T-helper 2 cell (primary cell): ENCODE results near the gene KCNH8.

Experiments
- DNase-seq, 5 experiments: peaks; one replicate each; pipeline versions ENCODE4 v3.0.0 to v3.0.0-alpha.2; 2012 to 2022

KCNH8 gene

DNA sequence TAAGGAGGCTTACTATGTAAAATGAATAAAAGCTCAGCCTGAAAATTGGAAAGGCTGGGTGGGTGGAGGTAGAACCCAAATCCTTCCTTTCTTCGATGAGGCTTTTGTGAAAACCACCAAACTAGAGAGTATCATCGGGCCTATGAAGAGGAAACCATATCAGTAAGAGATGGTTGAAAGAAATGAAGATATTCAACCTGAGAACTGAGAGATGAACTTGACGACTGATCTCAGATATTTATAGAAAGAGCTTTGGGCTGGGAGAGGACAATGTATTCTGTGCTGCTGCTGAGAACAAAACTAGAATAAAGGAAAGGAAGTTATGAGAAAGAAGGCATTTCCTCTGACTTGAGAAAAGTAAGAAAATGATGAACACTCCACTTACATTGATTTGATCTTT, 236.6 kb downstream of the KCNH8 start:
- no peak for DNase-seq

DNA sequence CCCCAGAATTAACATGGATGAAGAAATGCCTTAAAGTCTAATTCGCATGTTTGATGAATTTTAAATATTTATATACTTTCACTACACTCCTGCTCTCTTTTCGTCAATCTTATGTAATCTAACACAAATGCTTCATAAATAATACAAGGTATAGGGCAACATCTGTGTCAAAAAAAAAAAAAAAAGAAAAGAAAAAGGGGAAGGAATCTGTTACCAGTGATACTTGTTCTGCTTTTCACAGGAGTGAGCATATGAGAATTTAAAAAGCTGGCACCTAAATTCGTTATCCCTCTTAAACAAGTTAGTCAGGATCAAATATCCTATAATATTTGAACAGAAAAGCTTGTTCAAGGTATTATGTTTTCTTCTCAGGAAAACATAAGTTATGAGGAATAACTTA, 243.8 kb downstream of the KCNH8 start:
- no peak for DNase-seq

DNA sequence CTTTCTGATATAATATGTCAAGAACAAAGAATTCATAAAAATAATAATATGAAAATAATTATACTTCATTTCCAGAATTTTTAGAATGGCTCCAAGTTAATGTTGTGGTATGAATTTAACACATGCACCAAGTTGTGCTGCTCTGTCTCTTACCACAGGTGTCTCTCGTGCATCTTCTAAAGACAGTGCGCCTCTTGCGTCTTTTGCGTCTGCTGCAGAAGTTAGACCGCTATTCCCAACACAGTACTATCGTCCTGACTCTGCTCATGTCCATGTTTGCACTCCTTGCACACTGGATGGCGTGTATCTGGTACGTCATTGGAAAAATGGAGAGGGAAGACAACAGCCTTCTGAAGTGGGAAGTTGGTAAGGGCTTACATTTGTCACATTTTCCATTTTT, 246.6 kb downstream of the KCNH8 start:
- no peak for DNase-seq

GRCh38 chr3:19396726-19397125, 248.4 kb downstream of the KCNH8 start:
- no peak for DNase-seq

- DNase-seq: no peak
Observed at GRCh38 chr3:19399356-19399755, 251.0 kb downstream of the KCNH8 start.

DNA sequence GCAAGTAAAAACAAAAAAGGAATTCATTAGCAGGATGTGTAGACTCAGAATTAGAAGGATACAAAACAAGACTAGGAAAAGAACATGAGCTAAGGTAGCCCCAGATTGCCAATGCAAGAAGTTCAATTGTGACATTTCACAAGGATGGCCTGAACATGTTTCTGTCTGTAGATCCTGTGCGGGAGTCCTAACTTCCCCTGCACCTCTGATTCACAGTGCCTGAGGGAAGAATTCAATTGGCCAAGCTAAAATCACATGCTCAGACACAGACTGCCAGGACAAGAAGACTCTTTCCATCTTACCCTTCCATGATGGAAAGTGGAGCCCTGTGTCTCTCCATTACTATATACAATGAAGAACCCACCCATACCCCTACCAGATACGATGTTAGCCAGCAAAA, 251.5 kb downstream of the KCNH8 start:
- no peak for DNase-seq

- no peak for DNase-seq
Observed at GRCh38 chr3:19420159-19420558, 271.8 kb downstream of the KCNH8 start.

DNA sequence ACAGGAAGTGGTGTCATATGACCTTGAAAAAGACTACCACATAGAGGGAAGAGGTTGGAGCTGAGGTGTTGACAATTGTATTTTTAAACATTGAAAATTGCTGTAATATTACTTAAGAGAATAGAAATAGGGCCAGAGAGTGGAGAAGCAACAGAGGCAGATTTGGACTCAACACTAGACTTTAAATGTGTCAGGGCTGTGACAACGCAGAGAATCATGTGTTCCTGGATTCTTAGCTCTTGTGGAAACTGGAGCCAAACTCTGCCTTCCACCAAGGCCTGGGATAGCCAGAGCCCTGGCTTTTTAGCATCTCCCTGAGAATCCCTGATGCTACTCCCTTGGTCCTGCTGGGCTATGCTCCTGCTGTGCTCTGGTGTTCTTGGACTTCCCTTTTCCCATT, 277.5 kb downstream of the KCNH8 start:
- no peak for DNase-seq

GRCh38 chr3:19427422-19428149, 279.3 kb downstream of the KCNH8 start:
- no peak for DNase-seq

DNA sequence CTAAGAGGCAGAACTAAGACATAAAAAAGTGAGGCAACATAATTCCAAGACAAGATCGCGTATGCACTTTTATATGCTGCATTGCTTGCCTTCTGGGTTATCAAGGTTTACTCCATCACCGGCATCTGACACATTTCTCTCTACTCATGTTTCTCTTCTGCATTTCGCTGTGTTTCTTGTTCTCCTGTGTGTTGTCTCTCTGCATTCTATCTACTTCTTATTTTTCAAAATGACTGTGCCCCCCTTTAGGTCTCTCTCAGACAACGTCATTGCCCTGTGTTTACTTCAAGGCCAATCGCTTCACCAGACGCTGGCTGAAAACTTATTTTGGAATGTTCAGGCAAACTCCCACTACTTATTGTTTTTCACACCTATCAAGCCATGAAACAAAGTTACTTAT, 280.4 kb downstream of the KCNH8 start:
- no peak for DNase-seq

- DNase-seq: no peak
Observed at GRCh38 chr3:19432669-19433068, 284.4 kb downstream of the KCNH8 start.

DNA sequence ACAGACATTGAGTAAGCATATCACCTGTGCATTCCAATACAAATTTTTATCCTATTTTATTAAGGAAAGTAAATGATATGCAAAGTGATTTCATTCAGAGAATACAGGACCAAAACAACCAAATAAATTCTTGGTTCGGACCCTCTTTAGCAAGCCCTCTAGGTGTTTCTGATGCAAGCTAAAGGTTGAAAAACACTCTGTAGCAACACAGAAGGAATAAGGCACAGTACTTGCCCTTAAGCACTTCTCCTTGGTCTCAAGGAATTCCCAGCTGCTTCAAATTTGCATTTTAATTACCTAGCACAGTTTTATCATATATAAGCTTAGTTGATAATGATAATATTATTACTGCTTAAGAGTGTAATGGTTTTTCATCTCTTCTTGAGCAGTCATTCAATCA, 288.4 kb downstream of the KCNH8 start:
- no peak for DNase-seq

- DNase-seq: no peak
Observed at GRCh38 chr3:19439944-19440343, 291.6 kb downstream of the KCNH8 start.

DNA sequence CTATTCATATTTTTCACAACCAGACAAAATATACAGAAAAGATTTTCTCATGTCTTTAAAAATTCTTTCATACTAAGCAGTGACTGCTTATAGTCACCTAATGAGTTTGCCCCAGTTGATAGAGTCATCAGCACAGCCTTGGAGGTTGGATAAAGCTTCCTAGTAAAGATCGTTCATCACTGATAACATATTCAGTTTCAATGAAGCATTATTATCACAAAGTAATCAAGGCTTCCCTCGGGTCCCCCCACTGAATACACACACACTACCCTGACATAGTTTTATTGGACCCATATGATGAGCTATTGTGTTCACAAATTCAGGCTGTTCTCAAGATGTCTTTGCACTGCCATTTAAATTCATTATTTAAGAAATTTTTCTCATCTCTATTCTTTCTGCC, 297.8 kb downstream of the KCNH8 start:
- DNase-seq: no peak

DNA sequence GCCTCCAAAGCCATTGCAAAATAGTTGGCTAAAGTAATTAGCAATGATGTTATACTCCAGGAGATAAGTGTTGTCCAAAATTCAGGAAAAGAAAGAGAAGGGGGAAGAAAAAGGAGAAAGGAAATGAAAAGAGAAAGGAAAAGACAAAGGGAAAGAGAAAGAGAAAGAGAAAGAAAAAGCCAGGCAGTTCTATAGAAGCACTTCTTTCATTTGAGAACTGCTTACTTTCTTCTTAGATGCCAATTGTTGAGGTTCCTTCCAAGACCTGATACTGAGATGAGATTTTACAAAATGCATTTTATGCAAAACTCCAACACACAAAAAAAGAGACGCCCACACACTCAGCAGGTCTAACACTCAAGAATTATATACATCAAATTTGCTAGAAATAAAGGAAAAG, 298.4 kb downstream of the KCNH8 start:
- no peak for DNase-seq

DNA sequence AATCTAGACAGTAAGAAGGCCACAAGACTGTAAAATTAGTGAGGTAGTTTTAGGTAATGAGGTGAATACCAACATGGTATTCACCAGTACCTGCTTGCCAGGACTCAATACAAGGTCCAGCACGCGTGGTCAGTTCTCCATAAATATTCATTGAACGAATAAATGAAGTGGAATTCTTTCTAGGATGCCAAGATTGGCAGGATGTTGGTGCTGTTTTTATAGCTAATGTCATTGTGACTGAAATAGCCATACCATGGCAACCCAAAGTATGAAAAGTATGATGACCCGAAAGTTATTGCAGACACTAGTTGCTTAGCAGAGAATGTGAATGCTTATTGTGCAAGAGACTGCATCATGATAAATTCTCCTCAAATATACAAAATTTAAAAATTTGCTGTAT, 307.2 kb downstream of the KCNH8 start:
- DNase-seq: no peak

DNA sequence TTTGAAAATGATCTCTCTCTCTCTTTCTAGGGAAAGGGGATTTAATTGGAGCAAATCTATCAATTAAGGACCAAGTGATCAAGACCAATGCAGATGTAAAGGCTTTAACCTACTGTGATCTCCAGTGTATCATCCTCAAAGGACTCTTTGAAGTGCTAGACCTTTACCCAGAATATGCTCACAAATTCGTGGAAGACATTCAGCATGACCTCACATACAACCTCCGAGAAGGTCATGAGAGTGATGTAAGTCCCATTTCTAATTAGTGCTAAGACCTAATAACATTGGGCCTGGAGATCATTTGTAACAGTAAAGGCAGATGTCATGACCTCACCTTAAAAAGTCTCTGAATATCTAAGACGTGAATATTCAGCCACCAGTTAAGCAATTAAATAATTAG, 308.4 kb downstream of the KCNH8 start:
- DNase-seq: no peak

GRCh38 chr3:19457449-19457848, 309.1 kb downstream of the KCNH8 start:
- no peak for DNase-seq

GRCh38 chr3:19467761-19468160, 319.5 kb downstream of the KCNH8 start:
- DNase-seq: no peak

DNA sequence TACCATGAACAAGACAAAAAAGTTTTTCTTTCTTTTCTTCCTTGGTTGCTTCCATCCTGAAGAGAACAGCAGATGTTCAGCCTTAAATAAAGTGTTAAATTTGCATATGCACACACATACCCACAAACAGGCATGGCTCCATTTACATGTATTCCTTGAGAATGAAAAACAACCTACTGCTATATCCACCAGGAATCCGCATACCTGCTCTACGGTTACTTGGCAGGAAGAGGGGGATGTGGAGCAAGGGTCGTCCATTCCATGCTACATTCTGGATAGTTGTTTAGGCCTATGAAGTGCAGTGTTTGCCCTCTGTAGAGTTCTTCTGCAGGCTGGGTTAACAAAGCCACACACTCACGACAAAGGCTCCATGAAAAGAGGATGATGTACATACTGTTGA, 322.8 kb downstream of the KCNH8 start:
- no peak for DNase-seq

- DNase-seq: no peak
Observed at GRCh38 chr3:19473971-19474580, 325.8 kb downstream of the KCNH8 start.

DNA sequence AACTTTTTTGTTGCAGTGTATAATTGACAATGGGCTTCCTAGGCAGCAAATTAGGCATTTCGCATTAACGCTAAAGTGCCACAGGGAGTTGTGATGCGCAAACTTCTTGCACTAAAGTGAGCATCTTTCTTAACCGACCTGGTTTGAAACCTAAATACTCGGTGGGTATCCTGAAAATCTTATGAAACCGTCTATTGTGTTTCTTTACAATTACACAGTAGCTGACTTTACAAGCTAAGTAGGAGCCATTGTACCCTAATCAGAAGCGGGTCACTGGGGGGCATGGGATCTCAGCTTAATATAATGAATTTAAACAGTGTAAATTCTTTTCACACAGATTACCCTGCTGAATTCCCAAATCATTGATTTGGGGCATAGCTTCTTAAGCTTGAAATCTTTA, 328.0 kb downstream of the KCNH8 start:
- DNase-seq: no peak

GRCh38 chr3:19485267-19485666, 337.0 kb downstream of the KCNH8 start:
- DNase-seq: no peak

DNA sequence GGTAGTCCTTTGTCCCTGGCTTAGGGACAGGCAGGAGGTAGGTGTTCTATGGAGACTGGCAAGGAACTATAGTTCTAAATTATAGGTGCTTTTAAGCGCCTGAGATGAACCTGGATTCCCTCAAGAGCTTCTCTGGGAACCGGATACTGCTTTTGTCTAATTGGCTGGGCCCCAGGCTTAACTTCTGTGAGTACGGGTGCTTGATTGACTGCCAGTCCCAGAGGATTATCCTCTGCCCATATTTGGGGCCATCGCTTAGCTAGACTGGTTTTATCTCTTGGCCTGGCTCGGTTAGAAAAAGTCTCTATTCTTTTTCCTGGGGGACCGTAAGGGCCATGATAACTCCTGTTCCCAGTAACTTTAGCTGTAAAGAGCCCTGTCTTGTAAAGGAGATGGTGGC, 339.1 kb downstream of the KCNH8 start:
- DNase-seq: no peak

DNA sequence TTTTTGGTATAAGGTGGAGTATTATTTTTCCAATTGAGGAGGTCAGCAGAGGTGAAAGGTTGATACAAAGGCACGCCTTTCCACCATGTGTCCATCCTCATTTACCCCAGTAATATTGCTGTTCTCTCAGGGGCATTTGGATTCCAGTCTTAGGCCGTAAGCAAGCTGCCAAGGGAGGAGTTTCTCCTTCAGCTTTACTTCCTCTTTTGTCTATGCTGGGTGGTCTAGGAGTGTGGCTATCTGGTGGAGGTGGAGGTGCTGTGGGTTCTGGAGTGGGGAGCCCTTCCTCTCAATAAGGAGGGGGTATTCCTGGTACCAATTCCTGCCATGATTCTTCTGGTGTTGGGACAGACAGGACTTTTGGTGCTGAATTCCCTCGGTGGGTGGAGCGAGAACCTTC, 340.6 kb downstream of the KCNH8 start:
- no peak for DNase-seq
